IPS DF 6.9 (cell line): Measurements from ENCODE around the gene BCAP29.
"Not testable (repeated sequence)": the region's sequence is repeated elsewhere in the genome, so short reads cannot be mapped to it uniquely, and the experiment has no call there.

Experiments used
- DNase-seq: peaks from one replicate; pipeline ENCODE4 v3.0.0-alpha.2; 2013; ENCODE audit warnings: low read depth, low spot score
- H3K27ac ChIP-seq: one replicate; pipeline ENCODE4 v1.5.1; 2013; ENCODE audit warnings: low read length, control low read depth
- H3K27me3 ChIP-seq: 2 replicates; pipeline ENCODE4 v1.6.1; 2013; ENCODE audit warnings: mild to moderate bottlenecking, low read length; ENCODE audit not compliant: control insufficient read depth, insufficient read depth
- H3K36me3 ChIP-seq: 2 replicates; pipeline ENCODE4 v1.6.1; 2013; ENCODE audit warnings: low read length; ENCODE audit not compliant: control insufficient read depth, insufficient read depth
- H3K4me1 ChIP-seq: 2 replicates; pipeline ENCODE4 v1.6.1; 2013; ENCODE audit warnings: low read length; ENCODE audit not compliant: control insufficient read depth, insufficient read depth
- H3K4me3 ChIP-seq: 2 replicates; pipeline ENCODE4 v1.5.1; 2013; ENCODE audit warnings: mild to moderate bottlenecking, low read length
- H3K9me3 ChIP-seq: 2 replicates; pipeline ENCODE4 v1.6.1; 2013; ENCODE audit warnings: low read length, inconsistent platforms; ENCODE audit not compliant: control insufficient read depth, insufficient read depth
- WGBS: extraction: QIAGEN DNeasy Blood & Tissue Kit; methylation state at CpG from one replicate; pipeline ENCODE4 v1.1.7; 2013; ENCODE audit warnings: mixed read lengths, missing lambda C conversion rate; ENCODE audit not compliant: insufficient read length, insufficient coverage; 5-methylcytosine and 5-hydroxymethylcytosine counted together

BCAP29 gene

DNA sequence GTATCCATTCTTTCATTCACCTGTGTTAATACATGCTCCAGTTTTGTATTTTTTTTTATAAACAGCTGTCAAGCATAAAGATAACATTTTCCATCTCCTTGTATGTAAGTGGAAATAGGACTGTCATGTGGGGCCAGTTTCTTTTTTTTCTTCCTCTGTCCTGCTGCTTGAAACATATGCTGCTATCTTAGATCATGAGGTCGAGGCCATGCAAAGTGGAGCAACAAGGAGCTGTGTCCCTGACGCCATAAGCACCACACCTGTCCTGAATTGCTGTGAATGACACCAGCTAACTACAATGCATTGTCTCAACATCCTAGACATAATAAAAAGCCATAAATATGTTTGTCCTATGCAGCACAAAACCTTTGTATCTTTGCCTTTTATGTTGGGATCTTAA is 42.8 kb downstream of the BCAP29 start:
- no CpG with 5 or more reads among the region's 2 CpGs for WGBS
- Histone ChIP-seq H3K4me1 (no peaks in the 10 kb centered on the region), H3K27ac (no peak overlapping the region), H3K36me3 (no peaks in the 10 kb centered on the region), H3K4me3 (no peak overlapping the region), H3K27me3 (no peaks in the 10 kb centered on the region), H3K9me3 (no peaks in the 10 kb centered on the region)
- DNase-seq, result no peak

DNA sequence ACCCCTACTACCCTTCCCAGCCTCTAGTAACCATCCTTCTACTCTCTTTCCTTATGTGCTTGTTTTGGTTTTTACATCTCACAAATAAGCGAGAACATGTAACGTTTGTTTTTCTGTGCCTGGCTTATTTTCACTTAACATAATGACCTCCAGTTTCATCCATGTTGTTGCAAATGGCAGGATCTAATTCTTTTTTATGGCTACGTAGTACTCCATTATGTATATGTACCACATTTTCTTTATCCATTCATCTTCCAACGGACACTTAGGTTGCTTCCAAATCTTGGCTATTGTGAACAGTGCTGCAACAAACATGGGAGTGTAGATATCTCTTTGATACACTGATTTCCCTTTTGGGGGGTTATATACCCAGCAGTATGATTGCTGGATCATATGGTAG is 47.0 kb downstream of the BCAP29 start:
- Histone ChIP-seq H3K4me3 (no peak overlapping the region), H3K27me3 (no peaks in the 10 kb centered on the region), H3K27ac (no peak overlapping the region), H3K9me3 (no peaks in the 10 kb centered on the region), H3K36me3 (no peaks in the 10 kb centered on the region), H3K4me1 (no peaks in the 10 kb centered on the region)
- no CpG with 5 or more reads among the region's 4 CpGs for WGBS
- no peak for DNase-seq

DNA sequence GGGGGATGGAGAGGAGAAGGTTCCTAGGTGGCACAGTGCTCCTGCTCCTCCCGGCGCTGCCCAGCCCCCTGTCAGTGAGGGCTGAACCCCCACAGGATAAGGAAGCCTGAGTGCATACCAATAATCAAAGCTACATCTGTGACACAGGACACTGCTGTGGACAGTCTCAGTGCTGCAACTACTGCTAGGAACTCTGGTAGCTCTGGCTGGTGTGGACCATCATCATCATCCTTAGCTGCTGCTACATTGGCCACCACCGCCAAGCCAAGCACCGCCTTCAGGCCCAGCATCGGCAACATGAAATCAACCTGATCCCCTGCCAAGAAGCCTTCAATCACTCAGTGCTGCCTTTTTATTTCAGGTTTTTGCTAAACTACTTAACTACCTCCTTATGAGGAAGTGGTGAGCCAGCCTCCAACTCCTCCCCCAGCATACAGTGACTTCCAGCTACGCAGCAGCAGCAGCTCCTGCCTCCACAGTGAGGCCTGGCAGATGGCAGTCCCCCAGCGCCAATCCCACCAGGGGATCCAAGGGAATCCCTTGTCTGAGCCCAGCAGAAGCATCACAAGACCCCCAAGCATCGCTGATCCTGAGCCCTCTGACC is 48.5 kb downstream of the BCAP29 start:
- H3K27ac ChIP-seq, result no peak overlapping the region
- H3K4me3 ChIP-seq, result no peak overlapping the region
- no peaks in the 10 kb centered on the region for H3K9me3 ChIP-seq
- no peaks in the 10 kb centered on the region for H3K27me3 ChIP-seq
- H3K36me3 ChIP-seq, result no peaks in the 10 kb centered on the region
- DNase-seq, result no peak
- no peaks in the 10 kb centered on the region for H3K4me1 ChIP-seq
- no CpG with 5 or more reads among the region's 8 CpGs for WGBS

DNA sequence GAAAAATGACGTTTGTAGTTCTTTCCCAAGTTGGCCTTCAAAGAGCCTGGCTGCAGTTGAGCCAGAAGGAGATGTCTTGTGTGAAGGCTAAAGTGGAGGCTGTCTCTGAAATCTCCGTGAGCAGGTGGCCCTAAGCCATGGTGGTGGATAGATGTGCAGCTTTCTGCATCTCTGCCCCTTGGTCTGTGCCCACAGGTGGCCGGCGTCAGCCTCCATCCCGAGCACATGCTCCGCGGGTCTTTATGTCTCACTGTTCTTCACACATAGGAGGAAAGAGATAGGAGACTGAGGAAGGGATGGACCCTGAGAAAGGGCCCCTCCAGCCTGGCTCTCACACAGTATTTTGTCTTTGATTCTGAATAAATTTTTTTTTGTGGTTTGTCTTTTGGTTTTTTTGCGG is 50.3 kb downstream of the BCAP29 start:
- no peaks in the 10 kb centered on the region for H3K4me1 ChIP-seq
- no peak for DNase-seq
- no CpG with 5 or more reads among the region's 8 CpGs for WGBS
- H3K27ac ChIP-seq, result no peak overlapping the region
- no peaks in the 10 kb centered on the region for H3K27me3 ChIP-seq
- H3K9me3 ChIP-seq, result no peaks in the 10 kb centered on the region
- H3K36me3 ChIP-seq, result no peaks in the 10 kb centered on the region
- H3K4me3 ChIP-seq, result no peak overlapping the region

DNA sequence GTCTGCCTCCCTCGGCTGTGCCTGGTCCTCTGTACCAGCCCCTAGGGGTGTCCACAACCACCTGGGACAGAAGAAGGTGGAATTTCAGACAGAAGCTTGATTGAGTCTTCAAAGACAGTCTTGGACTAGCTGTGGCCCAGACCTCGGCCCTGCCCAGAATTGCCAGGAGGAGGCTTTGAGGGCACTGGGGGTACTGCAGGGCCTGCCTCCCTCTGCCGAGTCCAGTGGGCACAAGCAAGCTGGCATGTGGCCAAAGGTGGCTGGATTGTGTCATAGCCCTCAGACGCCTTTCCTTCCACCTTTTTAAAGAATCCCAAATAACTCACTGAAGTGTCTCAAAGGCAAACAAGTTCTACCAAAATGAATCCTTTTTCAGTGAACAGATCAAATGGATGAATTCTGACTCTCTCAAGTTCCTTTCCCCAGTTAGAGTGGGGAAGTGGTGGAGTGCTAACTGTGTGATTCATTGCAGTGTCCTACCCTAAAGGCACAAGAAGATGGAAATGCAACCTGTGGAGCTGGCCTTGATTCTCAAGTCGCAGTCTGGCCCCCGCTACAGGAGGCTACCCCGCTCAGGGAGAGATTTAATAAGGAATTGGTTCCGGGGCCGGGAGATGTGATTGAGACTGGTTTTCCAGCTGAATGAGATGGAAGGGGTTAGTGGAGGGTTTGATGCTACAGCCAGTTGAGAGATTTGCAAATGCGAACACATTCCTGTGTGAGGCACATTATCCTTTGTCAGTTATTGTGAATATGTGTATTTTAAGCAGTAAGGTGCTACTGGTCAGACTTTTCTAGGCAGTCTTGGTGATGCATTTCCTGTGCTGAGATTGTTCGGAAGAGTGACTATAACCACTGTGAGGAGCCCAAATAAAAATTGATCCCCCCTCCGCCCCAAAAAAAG is 51.8 kb downstream of the BCAP29 start:
- H3K36me3 ChIP-seq, result no peaks in the 10 kb centered on the region
- WGBS, result no CpG with 5 or more reads among the region's 12 CpGs
- no peak overlapping the region for H3K27ac ChIP-seq
- no peaks in the 10 kb centered on the region for H3K27me3 ChIP-seq
- no peak for DNase-seq
- H3K4me3 ChIP-seq, result no peak overlapping the region
- no peaks in the 10 kb centered on the region for H3K4me1 ChIP-seq
- no peaks in the 10 kb centered on the region for H3K9me3 ChIP-seq

DNA sequence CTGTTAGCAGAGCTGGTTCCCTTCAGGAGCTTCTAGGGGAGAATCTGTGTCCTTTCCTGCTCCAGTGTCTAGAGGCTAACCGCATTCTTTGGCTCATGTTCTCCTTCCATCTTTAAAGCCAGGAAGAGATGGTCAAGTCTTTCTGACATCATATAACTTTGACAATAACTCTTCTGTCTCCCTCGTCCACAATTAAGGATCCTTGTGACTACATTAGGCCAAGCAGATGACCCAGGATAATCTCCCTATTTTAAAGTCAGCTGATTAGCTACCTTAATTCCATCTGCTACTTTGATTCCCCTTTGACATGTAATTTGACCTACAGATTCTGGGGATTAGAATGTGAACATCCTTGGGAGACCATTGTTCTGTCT is 52.4 kb downstream of the BCAP29 start:
- no peak overlapping the region for H3K27ac ChIP-seq
- H3K4me1 ChIP-seq, result no peaks in the 10 kb centered on the region
- no CpG with 5 or more reads among the region's 2 CpGs for WGBS
- no peaks in the 10 kb centered on the region for H3K27me3 ChIP-seq
- H3K36me3 ChIP-seq, result no peaks in the 10 kb centered on the region
- no peak for DNase-seq
- H3K9me3 ChIP-seq, result no peaks in the 10 kb centered on the region
- H3K4me3 ChIP-seq, result no peak overlapping the region

DNA sequence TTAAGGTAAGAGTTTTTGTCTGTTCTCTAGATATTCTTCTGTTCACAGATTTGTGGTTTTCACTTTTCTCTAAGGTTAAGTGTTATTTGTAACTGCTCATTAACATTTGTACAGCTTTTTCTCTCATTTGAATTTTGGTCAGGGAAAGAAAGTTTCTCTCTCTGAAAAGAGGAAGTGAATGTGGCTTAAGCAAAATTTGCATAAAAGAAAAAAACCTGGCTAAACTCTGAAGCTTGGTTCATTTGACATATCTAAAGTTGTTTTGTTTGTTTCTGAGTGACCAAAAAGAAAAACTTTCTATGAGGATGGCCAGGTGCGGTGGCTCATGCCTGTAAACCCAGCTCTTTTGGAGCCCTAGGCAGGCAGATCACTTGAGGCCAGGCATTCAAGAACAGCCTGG is 58.5 kb downstream of the BCAP29 start:
- Histone ChIP-seq H3K9me3 (no peaks in the 10 kb centered on the region), H3K27ac (no peak overlapping the region), H3K4me1 (no peaks in the 10 kb centered on the region), H3K4me3 (no peak overlapping the region), H3K27me3 (no peaks in the 10 kb centered on the region), H3K36me3 (no peaks in the 10 kb centered on the region)
- no CpG with 5 or more reads among the region's 1 CpG for WGBS
- no peak for DNase-seq

DNA sequence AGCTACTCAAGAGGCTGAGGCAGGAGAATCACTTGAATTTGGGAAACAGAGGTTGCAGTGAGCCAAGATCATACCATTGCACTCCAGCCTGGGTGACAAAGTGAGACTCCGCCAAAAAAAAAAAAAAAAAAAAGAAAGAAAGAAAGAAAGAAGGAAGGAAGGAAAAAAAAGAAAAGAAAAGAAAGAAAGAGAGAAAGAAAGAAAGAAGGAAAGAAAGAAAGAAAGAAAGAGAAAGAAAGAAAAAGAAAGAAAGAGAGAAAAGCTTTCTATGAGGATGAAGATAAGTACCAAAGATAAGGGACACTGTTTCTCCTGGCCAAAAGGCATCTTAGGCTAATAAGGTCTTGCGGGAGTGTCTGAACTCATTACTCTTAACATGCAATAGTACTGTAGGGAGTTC is 59.0 kb downstream of the BCAP29 start:
- not testable (repeated sequence) for H3K4me1 ChIP-seq, H3K27ac ChIP-seq, H3K9me3 ChIP-seq, DNase-seq, H3K4me3 ChIP-seq, H3K27me3 ChIP-seq, H3K36me3 ChIP-seq
- no CpG with 5 or more reads among the region's 2 CpGs for WGBS

DNA sequence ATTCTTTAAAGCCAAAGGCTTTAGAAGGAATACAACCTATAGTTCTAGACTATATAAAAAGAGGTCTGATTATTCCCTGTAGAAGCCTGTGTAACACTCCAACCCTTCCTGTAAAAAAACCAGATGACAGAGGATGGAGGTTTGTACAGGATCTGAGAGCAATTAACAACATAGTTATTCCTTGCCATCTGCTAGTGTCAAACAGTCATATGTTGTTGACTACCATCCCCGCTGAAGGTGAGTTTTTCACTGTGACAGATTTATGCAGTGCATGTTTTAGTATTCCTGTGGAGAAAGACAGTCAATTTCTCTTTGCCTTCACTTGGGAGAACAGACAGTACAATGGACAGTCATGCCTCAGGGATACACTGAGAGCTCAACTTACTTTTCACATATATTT is 61.6 kb downstream of the BCAP29 start:
- WGBS, result no CpG with 5 or more reads among the region's 1 CpG
- Histone ChIP-seq H3K4me1 (no peaks in the 10 kb centered on the region), H3K27ac (no peak overlapping the region), H3K27me3 (no peaks in the 10 kb centered on the region), H3K4me3 (no peak overlapping the region), H3K9me3 (no peaks in the 10 kb centered on the region), H3K36me3 (no peaks in the 10 kb centered on the region)
- DNase-seq, result no peak

DNA sequence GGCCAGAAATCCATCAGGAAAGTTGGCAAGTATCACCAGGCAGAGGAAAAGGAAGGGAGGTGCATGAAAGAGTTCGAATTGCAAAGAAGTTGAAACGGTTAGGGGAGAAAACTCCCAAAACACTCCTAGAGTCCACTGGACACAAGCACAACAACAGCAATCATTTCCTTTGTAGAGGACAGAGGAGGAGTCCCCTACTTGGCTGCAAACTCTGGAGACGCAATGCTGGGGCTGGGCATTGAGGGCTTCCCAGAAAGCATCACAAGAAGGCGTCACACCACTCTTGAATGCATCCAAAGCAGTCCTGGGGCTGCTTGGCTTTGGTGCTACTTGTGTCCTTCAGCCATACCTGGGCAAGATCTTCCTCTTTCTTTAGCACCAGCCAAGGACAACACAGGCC is 62.5 kb downstream of the BCAP29 start:
- H3K27me3 ChIP-seq, result no peaks in the 10 kb centered on the region
- whole genome bisulfite sequencing, result no CpG with 5 or more reads among the region's 4 CpGs
- no peaks in the 10 kb centered on the region for H3K36me3 ChIP-seq
- no peak overlapping the region for H3K27ac ChIP-seq
- no peak overlapping the region for H3K4me3 ChIP-seq
- no peaks in the 10 kb centered on the region for H3K9me3 ChIP-seq
- H3K4me1 ChIP-seq, result no peaks in the 10 kb centered on the region
- no peak for DNase-seq

DNA sequence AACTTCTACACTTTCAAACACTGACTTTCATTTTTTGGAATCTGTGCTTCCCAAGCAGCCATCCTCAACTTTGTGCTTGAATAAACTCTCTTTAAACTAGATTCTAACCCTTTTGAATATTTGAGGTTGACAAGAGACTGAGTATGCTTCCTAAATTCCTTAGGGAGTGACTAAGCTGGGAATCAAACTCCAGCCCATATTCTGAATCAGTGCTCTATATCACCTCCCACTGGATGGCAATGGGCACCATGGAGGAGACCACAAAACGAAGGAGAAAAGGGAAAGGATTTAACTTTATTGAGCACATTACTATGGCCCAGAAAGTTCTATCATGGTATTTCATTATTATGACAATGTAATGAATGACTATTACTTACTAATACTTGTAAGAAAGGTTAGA is 63.4 kb downstream of the BCAP29 start:
- Histone ChIP-seq H3K36me3 (no peaks in the 10 kb centered on the region), H3K27me3 (no peaks in the 10 kb centered on the region), H3K4me1 (no peaks in the 10 kb centered on the region), H3K9me3 (no peaks in the 10 kb centered on the region), H3K27ac (no peak overlapping the region), H3K4me3 (no peak overlapping the region)
- DNase-seq, result no peak
- WGBS, result no CpG with 5 or more reads among the region's 1 CpG
